ENCODE results near the gene ETV4. TPM values are rescaled to one million over a fixed set of nuclear protein-coding genes. Genes with fewer than 3 reads are reported as not detected.

Gene ETV4
- total and polyA plus RNA-seq, 7 donors, result 0.21 to 0.44 (median 0.31) TPM

- Histone ChIP-seq H3K4me3 (no peak overlapping the region), H3K27me3 (ENCODE audit: insufficient read depth in 3 of 3, low read length in 2 of 3) (no peaks in the 10 kb centered on the region), H3K4me1 (peaks cover 11% of the 10 kb centered on the region), H3K9me3 (no peaks in the 10 kb centered on the region), H3K36me3 (ENCODE audit: insufficient read depth in 1 of 2, low read depth in 1 of 2) (no peaks in the 10 kb centered on the region), H3K27ac (no peak overlapping the region)
- ATAC-seq (no peak), DNase-seq (no peak)
- no peak for TF ChIP-seq CTCF (IDR thresholded peaks at IDR 0.05)
- intact Hi-C loops (cut with DNase I), result no loop called here
- WGBS, 3 donors, result 72 to 77% (median 77%) methylated on average over 6 of the region's 6 CpGs
Measured at GRCh38 chr17:43554857-43555256, 8.7 kb upstream of the ETV4 start.

- no peaks in the 10 kb centered on the region for H3K27me3 ChIP-seq (ENCODE audit: insufficient read depth in 3 of 3, low read length in 2 of 3)
- 60 to 61% (median 60%) methylated on average over 2 of the region's 2 CpGs for WGBS, 3 donors
- H3K36me3 ChIP-seq (ENCODE audit: insufficient read depth in 1 of 2, low read depth in 1 of 2), result no peaks in the 10 kb centered on the region
- peaks cover 11% of the 10 kb centered on the region for H3K4me1 ChIP-seq
- intact Hi-C loops (cut with DNase I), result no loop called here
- H3K4me3 ChIP-seq, result no peak overlapping the region
- ATAC-seq, result no peak
- H3K9me3 ChIP-seq, result no peaks in the 10 kb centered on the region
- no peak for TF ChIP-seq CTCF (IDR thresholded peaks at IDR 0.05)
- H3K27ac ChIP-seq, result no peak overlapping the region
- DNase-seq, result no peak
Measured at GRCh38 chr17:43553573-43553972, 7.4 kb upstream of the ETV4 start.

- 35 to 42% (median 36%) methylated on average over 8 of the region's 8 CpGs for WGBS, 3 donors
- Histone ChIP-seq H3K4me3 (no peak overlapping the region), H3K9me3 (no peaks in the 10 kb centered on the region), H3K36me3 (ENCODE audit: insufficient read depth in 1 of 2, low read depth in 1 of 2) (no peaks in the 10 kb centered on the region), H3K27ac (no peak overlapping the region), H3K27me3 (ENCODE audit: insufficient read depth in 3 of 3, low read length in 2 of 3) (peaks cover 0 to 3% (median 0%) of the 10 kb centered on the region in 3 donors), H3K4me1 (peaks cover 11% of the 10 kb centered on the region)
- peak; percentile 31 to 87 (median 77) for ATAC-seq
- DNase-seq, result no peak
- TF ChIP-seq CTCF (IDR thresholded peaks at IDR 0.05), result no peak
- intact Hi-C loops (cut with DNase I), result no loop called here
Measured at GRCh38 chr17:43552229-43552837, 6.2 kb upstream of the ETV4 start.

DNA sequence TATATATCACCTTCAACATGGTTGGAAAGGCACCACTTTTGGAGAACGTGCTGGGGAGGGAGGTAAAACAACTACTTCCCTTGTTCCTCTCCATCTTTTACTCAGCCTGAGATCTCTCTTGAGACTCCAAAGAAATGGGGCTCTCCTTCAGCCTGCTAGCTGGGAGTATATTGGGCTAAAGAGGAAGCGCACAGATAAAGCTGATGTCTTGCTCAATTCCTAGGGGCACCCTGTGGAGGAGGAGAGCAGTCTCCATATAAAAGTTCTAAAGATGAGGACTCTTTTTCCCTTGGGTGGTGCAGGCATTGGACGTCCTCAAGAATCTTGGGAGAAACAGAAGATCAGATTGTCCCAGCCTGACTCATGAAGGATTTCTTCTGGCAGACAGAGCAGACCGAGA, 4.6 kb upstream of the ETV4 start:
- DNase-seq (no peak), ATAC-seq (no peak)
- H3K4me1 ChIP-seq, result peaks cover 13% of the 10 kb centered on the region
- no peaks in the 10 kb centered on the region for H3K36me3 ChIP-seq (ENCODE audit: insufficient read depth in 1 of 2, low read depth in 1 of 2)
- no peaks in the 10 kb centered on the region for H3K9me3 ChIP-seq
- no peak overlapping the region for H3K27ac ChIP-seq
- H3K27me3 ChIP-seq (ENCODE audit: insufficient read depth in 3 of 3, low read length in 2 of 3), result peaks cover 0 to 11% (median 4%) of the 10 kb centered on the region in 3 donors
- TF ChIP-seq CTCF (IDR thresholded peaks at IDR 0.05), result no peak
- no peak overlapping the region for H3K4me3 ChIP-seq
- intact Hi-C loops (cut with DNase I), result no loop called here
- WGBS, 3 donors, result 86 to 90% (median 87%) methylated on average over 4 of the region's 4 CpGs

- intact Hi-C loops (cut with DNase I), result no loop called here
- DNase-seq (no peak), ATAC-seq (no peak)
- 82 to 84% (median 83%) methylated on average over 5 of the region's 5 CpGs for WGBS, 3 donors
- no peak for TF ChIP-seq CTCF (IDR thresholded peaks at IDR 0.05)
- H3K27ac ChIP-seq, result no peak overlapping the region
- H3K36me3 ChIP-seq (ENCODE audit: insufficient read depth in 1 of 2, low read depth in 1 of 2), result no peaks in the 10 kb centered on the region
- no peak overlapping the region for H3K4me3 ChIP-seq
- no peaks in the 10 kb centered on the region for H3K9me3 ChIP-seq
- H3K27me3 ChIP-seq (ENCODE audit: insufficient read depth in 3 of 3, low read length in 2 of 3), result peaks cover 0 to 11% (median 4%) of the 10 kb centered on the region in 3 donors
- H3K4me1 ChIP-seq, result peaks cover 13% of the 10 kb centered on the region
Measured at GRCh38 chr17:43549496-43549895, 3.4 kb upstream of the ETV4 start.

Data from psoas muscle (tissue), 8 donors.